Loucy (cell line): ENCODE data around the gene SNAPC4.

Source experiments
- H2AFZ ChIP-seq: fragments of 200-600 bp; sonication (generic); 2 replicates; pipeline ENCODE4 v1.6.0; 2016; ENCODE audit warnings: antibody characterized with exemption, mild to moderate bottlenecking, low read length, moderate library complexity
- H3F3A ChIP-seq: fragments of 200-600 bp; 2 replicates; pipeline ENCODE4 v1.6.0; 2016; ENCODE audit warnings: antibody characterized with exemption, low read depth, mild to moderate bottlenecking
- H3K27me3 ChIP-seq: fragments of 200-600 bp; sonication (generic); 2 replicates; pipeline ENCODE4 v1.6.1; 2014; ENCODE audit warnings: low read length, mild to moderate bottlenecking; ENCODE audit not compliant: insufficient read depth, poor library complexity, severe bottlenecking
- H3K36me3 ChIP-seq: fragments of 200-600 bp; sonication (generic); 2 replicates; pipeline ENCODE4 v1.6.1; 2016; ENCODE audit warnings: low read length; ENCODE audit not compliant: insufficient read depth
- H3K4me1 ChIP-seq: fragments of 200-600 bp; sonication (generic); 2 replicates; pipeline ENCODE4 v1.5.1; 2014; ENCODE audit warnings: low read length, mild to moderate bottlenecking; ENCODE audit not compliant: insufficient read depth, poor library complexity, severe bottlenecking
- H3K4me2 ChIP-seq: fragments of 200-600 bp; sonication (generic); 2 replicates; pipeline ENCODE4 v1.6.0; 2014; ENCODE audit warnings: antibody characterized with exemption, low read length, low read depth, mild to moderate bottlenecking; ENCODE audit not compliant: poor library complexity, severe bottlenecking
- H3K4me3 ChIP-seq: fragments of 200-600 bp; sonication (generic); 2 replicates; pipeline ENCODE4 v1.5.1; 2014; ENCODE audit warnings: low read length, mild to moderate bottlenecking, mixed read lengths; ENCODE audit not compliant: poor library complexity, severe bottlenecking
- H3K79me2 ChIP-seq: fragments of 200-600 bp; sonication (generic); 2 replicates; pipeline ENCODE4 v1.6.1; 2014; ENCODE audit warnings: low read length; ENCODE audit not compliant: insufficient read depth
- H3K9ac ChIP-seq: fragments of 200-600 bp; sonication (generic); 2 replicates; pipeline ENCODE4 v1.6.0; 2014; ENCODE audit warnings: mild to moderate bottlenecking, low read depth, low read length, moderate library complexity; ENCODE audit not compliant: poor library complexity, severe bottlenecking
- H3K9me2 ChIP-seq: fragments of 200-600 bp; sonication (generic); replicated peaks from 2 replicates; pipeline ENCODE4 v1.6.1; 2016; ENCODE audit warnings: low read depth, low read length, mixed read lengths
- H3K9me3 ChIP-seq: fragments of 200-600 bp; sonication (generic); 2 replicates; pipeline ENCODE4 v1.6.1; 2014; ENCODE audit warnings: mild to moderate bottlenecking, antibody characterized with exemption, low read length, low read depth; ENCODE audit not compliant: insufficient read depth
- H4K20me1 ChIP-seq: fragments of 200-600 bp; sonication (generic); 2 replicates; pipeline ENCODE4 v1.6.0; 2014; ENCODE audit warnings: antibody characterized with exemption, low read length, mild to moderate bottlenecking; ENCODE audit not compliant: insufficient read depth, poor library complexity, severe bottlenecking
- EZH2phosphoT487 ChIP-seq: fragments of 200-600 bp; IDR thresholded peaks from 2 replicates; pipeline ENCODE4 v1.6.1; 2018; ENCODE audit warnings: antibody characterized with exemption, mild to moderate bottlenecking, moderate library complexity, borderline replicate concordance
- TF ChIP-seq, protein P1 (sequence below): fragments of 200-600 bp; sonication (generic); conservative IDR thresholded peaks from 2 replicates; pipeline ENCODE4 v1.5.1; 2014; ENCODE audit warnings: mild to moderate bottlenecking, antibody characterized with exemption, low read length

Gene SNAPC4

DNA sequence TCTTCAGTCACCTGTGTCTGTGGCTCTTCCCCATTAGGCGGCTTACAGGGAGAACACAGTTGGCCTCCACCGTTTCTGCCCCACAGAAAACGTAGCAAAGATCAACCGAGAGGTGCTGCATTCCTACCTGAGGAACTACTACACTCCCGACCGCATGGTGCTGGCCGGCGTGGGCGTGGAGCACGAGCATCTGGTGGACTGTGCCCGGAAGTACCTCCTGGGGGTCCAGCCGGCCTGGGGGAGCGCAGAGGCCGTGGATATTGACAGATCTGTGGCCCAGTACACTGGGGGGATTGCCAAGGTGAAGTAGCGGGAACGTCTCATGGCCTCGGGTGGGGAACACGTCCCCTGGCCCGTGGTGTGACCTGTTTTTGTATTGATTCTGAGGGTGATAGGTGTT lies 16.9 kb upstream of the SNAPC4 start:
- H3K79me2 ChIP-seq = peaks cover 20% of the 10 kb centered on the region
- H3K4me1 ChIP-seq = peaks cover 7% of the 10 kb centered on the region
- H2AFZ ChIP-seq = no peak overlapping the region
- H3K9me3 ChIP-seq = no peaks in the 10 kb centered on the region
- H3K36me3 ChIP-seq = peaks cover 62% of the 10 kb centered on the region; the same call in 1 of the 2 replicates
- no peak overlapping the region for H3K4me2 ChIP-seq
- no peaks in the 10 kb centered on the region for H3K9me2 ChIP-seq
- no peaks in the 10 kb centered on the region for H3F3A ChIP-seq
- no peak overlapping the region for H3K4me3 ChIP-seq
- H3K9ac ChIP-seq = no peak overlapping the region
- no peak for TF ChIP-seq EZH2phosphoT487
- TF ChIP-seq, protein P1, sequence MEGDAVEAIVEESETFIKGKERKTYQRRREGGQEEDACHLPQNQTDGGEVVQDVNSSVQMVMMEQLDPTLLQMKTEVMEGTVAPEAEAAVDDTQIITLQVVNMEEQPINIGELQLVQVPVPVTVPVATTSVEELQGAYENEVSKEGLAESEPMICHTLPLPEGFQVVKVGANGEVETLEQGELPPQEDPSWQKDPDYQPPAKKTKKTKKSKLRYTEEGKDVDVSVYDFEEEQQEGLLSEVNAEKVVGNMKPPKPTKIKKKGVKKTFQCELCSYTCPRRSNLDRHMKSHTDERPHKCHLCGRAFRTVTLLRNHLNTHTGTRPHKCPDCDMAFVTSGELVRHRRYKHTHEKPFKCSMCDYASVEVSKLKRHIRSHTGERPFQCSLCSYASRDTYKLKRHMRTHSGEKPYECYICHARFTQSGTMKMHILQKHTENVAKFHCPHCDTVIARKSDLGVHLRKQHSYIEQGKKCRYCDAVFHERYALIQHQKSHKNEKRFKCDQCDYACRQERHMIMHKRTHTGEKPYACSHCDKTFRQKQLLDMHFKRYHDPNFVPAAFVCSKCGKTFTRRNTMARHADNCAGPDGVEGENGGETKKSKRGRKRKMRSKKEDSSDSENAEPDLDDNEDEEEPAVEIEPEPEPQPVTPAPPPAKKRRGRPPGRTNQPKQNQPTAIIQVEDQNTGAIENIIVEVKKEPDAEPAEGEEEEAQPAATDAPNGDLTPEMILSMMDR = no peak
- no peaks in the 10 kb centered on the region for H3K27me3 ChIP-seq
- H4K20me1 ChIP-seq = peaks cover 10% of the 10 kb centered on the region

DNA sequence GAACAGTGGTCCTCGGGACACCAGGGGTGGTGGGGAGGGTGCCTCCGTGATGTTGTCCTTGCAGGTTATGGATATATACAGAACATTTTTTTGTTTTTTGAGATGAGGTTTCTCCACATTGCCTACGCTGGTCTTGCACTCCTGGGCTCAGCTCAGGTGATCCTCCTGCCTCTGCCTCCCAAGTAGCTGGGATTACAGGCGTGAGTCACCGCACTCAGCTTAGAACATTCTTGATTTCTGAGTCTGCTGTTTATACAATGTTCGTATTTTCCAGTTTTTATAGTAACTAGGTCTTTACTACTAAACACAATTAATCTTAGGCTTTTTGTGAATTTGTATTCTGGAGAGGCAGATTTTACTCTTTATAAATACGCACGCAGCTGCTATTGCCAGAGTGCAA lies 16.5 kb upstream of the SNAPC4 start:
- no peaks in the 10 kb centered on the region for H3K27me3 ChIP-seq
- H3F3A ChIP-seq = no peaks in the 10 kb centered on the region
- H3K4me2 ChIP-seq = no peak overlapping the region
- H3K4me3 ChIP-seq = no peak overlapping the region
- H4K20me1 ChIP-seq = peaks cover 15% of the 10 kb centered on the region
- H3K9me3 ChIP-seq = no peaks in the 10 kb centered on the region
- no peak overlapping the region for H2AFZ ChIP-seq
- peaks cover 59% of the 10 kb centered on the region; the same call in 1 of the 2 replicates for H3K36me3 ChIP-seq
- H3K4me1 ChIP-seq = peaks cover 12% of the 10 kb centered on the region
- H3K9me2 ChIP-seq = no peaks in the 10 kb centered on the region
- H3K9ac ChIP-seq = no peak overlapping the region
- no peak for TF ChIP-seq EZH2phosphoT487
- TF ChIP-seq, protein P1 = no peak
- peaks cover 25% of the 10 kb centered on the region for H3K79me2 ChIP-seq

DNA sequence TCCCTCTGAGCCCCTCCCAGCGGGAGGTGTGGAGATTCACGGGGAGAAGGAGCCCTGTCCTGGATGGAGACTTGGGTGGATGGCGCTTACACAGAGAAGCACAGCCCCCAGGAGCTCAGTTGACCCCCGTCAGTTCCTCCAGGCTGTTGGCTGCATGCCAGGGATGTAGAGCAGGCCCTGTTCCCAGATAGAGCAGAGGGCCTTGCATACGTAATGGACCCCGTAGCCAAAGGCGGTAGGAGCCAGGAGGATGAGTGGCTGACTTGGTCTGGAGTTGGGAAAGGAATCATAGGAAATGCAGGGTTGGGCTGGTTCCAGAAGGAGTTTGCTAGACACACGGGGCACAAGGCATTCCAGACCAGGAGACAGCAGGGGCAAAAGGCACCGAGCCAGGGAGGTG lies 13.0 kb upstream of the SNAPC4 start:
- Histone ChIP-seq H3K4me3 (no peak overlapping the region), H3K9me3 (no peaks in the 10 kb centered on the region), H3K4me1 (peaks cover 27% of the 10 kb centered on the region), H3K9me2 (no peaks in the 10 kb centered on the region), H3K4me2 (peak overlapping the region; percentile 95), H3F3A (no peaks in the 10 kb centered on the region), H3K27me3 (no peaks in the 10 kb centered on the region), H4K20me1 (peaks cover 27% of the 10 kb centered on the region), H3K36me3 (peaks cover 35% of the 10 kb centered on the region; the same call in 1 of the 2 replicates), H2AFZ (no peak overlapping the region), H3K79me2 (peaks cover 54% of the 10 kb centered on the region), H3K9ac (no peak overlapping the region)
- no peak for TF ChIP-seq EZH2phosphoT487
- TF ChIP-seq, protein P1 = no peak
